RCC 7860 (cell line): ENCODE data around the gene STAC3.

ENCODE experiments used
- DNase-seq: peaks from one replicate; pipeline ENCODE4 v3.0.0-alpha.2; 2015; ENCODE audit warnings: low spot score
- FAIRE-seq: peaks from 2 replicates; lab custom pipeline; 2012; peaks lifted over from hg19 to GRCh38; lab: Jason Lieb, UNC

STAC3 gene

DNA sequence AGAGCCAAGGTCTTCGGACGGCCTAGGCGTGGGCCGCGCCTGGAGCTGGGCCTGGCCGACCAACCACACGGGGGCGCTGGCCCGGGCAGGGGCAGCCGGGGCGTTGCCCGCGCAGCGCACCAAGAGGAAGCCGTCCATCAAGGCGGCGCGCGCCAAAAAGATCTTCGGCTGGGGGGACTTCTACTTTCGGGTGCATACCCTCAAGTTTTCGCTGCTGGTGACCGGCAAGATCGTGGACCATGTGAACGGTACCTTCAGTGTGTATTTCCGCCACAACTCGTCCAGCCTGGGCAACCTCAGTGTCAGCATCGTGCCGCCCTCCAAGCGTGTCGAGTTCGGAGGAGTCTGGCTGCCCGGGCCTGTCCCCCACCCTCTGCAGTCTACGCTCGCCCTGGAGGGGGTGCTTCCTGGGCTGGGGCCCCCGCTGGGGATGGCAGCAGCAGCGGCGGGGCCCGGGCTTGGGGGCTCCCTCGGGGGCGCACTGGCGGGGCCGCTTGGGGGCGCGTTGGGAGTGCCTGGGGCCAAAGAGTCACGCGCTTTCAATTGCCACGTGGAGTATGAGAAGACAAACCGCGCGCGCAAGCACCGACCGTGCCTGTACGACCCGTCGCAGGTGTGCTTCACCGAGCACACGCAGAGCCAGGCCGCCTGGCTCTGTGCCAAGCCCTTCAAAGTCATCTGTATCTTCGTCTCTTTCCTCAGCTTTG is 25.9 kb downstream of the STAC3 start:
- FAIRE-seq (no peak), DNase-seq (no peak)

DNA sequence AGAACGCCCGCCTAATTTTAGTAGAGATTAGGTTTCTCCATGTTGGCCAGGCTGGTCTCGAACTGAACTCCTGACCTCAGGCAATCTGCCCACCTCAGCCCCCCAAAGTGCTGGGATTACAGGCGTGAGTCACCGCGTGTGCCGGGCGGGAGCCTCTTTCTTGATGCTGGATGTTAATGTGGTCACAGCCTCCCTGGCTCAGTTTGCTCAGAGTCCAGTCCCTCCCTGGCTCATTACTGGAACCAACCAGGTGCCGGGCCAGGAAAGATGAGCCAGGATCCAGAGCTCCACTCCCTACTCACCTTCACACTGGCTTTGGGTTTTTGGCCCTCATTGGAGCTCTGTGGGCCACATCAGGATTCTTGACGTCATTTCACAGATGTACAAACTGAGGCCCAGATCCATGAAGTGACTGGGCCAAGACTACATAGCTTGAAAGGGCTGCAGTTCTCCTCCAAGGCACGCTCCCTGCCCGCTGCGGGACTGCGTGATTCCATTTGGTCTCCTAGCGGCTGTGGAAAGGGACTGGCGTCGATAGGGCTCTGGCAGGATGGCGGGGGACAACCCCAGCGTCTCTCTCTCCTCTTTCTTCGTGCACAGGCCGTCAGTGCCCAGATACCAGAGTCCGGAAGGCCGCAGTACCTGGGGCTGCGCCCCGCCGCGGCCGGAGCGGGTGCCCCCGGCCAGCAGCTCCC is 26.6 kb downstream of the STAC3 start:
- no peak for FAIRE-seq

DNA sequence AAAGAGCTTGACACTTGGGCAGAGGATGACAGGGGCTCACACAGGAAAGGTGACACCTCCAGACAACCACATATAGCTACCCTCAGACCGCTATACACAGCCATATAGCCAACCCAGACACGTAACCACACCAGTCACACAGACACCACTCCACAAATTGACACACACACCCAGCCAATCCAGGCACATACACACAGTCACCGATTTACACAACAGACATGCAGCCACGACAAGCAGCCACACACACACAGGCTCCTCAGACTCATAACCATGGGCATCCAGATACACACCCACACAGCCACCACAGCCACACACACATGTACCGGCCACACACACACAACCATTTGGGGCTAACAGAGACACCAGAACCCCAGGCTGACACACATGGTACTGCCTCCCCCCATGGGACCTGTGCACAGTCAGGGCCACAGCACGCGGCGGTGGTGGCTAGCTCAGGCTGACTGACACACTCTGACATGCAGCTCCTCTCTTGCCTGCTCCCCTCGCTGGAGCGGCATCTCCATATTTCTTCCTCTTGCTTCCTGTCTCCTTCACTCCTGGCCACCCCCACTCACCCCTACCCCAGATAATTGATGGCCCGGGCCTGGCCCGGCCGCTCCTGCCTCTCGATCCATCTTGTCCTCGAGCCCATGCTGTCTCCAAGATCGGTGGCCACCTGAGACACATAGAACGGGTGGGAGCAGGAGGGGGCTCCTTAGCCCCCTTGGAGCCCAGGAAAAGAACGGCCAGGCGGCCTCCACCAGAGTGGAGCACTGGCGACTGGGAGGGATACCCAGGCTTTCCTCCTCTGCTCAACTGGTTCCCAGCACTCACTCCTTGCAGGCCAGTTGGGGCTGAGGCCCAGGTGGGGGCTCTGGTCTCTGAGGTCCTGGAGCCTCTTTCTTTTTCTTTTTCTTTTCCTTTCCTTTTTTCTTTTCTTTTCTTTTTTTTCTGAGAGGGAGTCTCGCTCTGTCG is 27.5 kb downstream of the STAC3 start:
- no peak for FAIRE-seq
- no peak for DNase-seq

More for the DNA sequence above, 26.6 kb downstream of the STAC3 start:
- DNase-seq = no peak

DNA sequence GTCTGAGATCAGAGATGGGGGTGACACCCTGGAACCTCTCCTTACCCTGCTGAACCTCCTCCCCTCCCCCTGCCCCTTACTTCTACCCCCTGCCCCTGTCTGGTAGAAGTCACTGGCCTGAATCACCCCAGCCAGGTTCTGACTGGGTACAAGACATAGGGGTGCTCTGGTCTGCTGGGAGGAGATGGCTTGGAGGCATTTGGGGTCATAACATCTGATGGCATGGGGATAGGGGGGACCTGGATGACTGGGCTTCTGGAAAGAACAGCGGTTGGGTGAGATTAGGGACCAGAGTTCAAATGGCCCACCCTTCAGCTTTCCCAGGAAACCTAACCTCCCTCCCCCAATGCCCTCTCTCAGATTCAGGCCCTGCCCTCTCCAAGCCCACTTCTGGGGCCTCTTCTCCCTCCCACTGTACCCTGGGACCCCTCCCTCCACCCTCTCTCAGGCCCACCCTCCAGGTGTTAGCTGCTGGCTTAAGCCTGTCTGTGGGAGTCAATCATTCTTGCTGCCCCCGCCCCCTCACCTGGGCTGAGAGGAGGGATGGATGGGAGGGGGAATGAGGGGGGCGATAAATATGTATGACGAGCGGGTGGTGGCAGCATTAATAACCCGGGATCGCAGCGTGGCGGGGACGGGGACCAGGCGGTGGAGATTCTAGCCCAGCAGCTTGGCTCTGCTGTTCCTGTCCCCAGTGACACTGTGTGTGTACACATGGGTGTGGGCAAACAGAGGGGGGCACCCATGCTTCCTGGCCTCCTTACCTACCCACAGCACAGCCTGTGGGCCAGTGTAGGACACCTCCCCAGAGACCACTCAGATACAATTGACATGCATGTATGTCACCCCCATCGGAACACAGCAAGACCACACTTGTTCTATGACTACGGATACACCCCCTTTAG is 28.4 kb downstream of the STAC3 start:
- DNase-seq = no peak
- FAIRE-seq = no peak

DNA sequence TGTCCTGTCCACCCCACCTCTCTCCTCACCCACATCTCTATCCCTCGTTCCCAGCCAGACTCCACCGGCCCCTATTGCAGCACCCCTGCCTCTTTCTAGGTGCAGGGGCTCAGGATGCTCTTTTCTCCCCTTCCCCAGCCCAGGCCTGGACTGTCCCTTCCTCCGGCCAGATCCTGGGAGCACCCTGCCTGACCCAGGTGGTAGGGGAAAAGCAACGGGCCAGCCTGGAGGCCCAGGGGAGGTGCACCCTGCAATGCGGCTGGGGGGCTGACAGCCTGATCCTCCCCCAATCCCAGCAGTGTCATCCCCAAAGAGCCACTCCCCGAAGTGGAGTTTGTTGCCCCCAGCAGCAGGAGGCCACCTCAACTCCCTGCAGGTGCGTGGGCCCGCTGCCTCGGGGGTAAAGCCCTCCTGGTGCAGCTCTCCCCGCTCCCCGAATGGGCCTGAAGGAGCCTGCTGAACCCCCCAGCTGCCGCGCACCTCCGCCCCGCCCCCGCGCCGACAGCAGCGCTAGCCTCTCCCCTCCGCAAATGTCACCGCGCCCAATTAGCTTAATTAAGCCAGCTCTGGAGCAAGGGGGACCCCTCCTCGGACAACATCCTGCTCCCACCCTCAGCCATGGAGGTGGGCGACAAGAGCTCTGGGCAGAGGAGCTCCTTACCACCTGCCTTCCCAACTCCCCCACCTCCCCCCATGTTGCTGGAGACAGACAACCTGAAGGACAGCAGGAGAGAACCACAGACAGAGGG is 29.6 kb downstream of the STAC3 start:
- no peak for FAIRE-seq
- no peak for DNase-seq

DNA sequence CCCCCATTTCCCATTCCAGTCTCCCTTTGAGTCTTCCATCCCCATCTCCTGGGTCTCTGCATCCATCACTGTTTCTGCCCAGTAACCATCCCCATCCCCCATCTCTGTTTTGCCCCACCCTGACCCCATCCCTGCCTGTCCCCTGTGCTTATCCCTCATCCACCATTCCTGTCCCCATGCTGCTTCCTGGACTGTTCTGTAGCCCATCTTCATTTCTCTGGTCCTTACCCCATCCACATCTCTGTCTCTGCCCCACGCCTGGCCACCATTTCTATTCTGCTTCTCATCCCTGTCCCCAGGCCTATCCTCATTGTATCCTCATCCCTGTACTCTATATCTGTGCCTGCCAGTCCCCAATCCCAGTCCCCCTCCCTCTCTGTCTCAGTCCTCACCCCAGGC is 30.2 kb downstream of the STAC3 start:
- DNase-seq = no peak
- no peak for FAIRE-seq

DNA sequence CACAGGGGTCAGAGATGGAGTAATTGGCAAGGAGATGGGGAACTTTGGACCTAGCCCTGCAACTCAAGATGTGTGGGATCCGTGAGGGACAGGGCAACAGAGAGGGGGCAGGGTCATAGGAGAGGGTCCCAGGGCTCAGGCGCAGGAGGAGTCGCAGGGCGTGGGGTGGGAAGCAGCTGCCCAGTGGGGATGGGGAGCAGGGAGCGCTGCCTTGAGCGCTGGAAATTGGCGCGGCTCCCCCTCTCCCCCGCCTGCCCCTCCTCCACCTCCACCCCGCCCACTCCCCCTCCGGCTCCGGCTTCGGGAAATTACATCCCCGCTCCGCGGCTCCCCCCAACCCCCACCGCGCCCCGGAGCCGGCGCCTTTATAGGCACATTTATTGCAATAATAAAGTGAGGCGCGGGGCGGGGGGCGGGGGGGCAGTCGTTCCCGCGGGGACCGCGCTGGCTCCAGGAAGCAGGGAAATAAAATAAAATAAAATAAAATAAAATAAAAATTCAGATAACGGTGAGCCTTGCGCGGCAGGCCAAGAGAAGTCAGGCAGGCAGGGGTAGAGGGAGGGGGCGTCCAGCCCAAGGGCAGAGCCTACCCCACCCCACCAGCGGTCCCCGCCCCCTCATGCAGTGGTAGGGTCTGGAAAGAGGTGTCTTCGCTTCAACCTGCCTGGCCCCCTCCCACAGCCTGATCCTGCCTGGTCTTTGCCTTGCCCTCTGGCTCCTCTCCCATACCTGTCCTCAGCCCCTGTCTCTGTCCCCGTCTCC is 30.8 kb downstream of the STAC3 start:
- FAIRE-seq (no peak), DNase-seq (no peak)

DNA sequence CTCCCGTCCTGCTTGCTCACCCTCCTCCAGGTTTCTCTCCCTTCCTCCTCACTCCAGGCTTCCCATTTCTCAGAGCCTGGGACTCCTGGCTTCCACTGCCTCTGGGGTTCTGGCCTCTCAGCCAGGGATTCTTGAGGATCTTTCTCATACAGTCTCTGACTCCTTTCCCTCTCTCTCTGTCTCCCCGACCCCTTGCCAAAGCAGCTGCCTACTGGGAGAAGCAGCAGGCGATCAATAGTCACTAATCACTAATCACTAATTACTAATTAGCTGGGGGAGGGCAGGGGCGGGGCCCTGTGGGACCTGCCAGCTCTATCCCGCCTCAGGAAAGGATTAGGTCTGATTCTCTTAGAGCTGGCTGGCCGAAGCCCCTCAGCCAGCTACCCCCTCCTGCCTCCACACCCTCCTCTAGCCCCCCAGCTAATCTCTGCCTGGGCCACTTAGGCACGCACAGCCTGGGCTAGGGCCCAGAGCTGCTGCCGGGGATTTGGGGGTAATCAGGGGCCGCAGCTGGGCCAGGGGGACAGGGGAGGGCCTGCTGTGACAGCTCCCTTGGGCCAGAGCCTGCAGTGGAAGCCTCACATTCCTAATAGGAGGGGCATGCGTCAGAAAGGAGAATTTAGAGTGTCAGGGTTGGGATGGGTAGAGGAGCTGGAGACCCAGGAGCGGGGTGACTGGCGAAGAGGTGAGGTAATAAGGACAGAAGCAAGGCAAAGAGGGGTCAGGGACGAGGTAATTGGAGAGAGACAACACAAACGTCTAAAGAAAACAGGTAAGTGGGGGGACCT is 31.6 kb downstream of the STAC3 start:
- FAIRE-seq = no peak

DNA sequence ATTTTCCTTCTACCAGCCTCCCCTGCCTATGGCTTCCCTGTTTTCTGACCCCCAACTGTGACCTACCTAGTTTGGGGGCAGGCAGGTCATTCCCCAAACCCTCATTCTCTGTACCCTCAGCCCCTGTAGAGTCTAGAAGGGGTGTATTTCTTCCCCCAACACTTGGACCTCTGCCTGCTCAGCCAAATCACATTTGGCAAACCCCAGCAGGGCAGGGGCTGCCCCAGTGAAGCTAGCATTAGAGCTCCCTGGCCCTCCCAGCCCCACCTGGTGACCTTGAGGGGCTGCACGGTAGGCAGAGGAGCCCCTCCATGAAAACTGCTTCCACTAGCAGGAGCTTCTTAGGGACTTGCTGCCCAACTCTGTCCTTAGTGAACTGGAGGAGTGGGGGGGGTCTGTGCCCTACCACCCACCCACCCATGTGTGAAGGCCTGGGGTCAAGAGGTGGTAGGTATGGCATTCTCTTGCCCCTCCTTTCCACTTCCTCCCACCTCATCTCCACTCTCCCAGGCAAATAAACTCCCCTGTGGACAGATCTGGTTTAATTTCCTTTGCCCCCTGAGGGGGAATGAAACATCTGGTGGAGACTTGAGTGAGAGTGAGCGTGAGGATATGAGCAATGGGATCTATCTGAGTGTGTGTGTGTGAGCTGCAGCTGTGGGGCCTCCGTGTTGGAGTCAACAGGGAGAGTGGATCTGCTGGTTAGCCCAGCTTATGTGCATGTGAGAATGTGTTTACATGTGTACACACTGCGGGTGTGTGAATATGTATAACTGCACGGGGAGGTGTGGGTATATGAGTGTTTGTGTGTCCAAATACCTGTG is 32.7 kb downstream of the STAC3 start:
- FAIRE-seq = no peak
- no peak for DNase-seq

More for the DNA sequence above, 31.6 kb downstream of the STAC3 start:
- DNase-seq = no peak

DNA sequence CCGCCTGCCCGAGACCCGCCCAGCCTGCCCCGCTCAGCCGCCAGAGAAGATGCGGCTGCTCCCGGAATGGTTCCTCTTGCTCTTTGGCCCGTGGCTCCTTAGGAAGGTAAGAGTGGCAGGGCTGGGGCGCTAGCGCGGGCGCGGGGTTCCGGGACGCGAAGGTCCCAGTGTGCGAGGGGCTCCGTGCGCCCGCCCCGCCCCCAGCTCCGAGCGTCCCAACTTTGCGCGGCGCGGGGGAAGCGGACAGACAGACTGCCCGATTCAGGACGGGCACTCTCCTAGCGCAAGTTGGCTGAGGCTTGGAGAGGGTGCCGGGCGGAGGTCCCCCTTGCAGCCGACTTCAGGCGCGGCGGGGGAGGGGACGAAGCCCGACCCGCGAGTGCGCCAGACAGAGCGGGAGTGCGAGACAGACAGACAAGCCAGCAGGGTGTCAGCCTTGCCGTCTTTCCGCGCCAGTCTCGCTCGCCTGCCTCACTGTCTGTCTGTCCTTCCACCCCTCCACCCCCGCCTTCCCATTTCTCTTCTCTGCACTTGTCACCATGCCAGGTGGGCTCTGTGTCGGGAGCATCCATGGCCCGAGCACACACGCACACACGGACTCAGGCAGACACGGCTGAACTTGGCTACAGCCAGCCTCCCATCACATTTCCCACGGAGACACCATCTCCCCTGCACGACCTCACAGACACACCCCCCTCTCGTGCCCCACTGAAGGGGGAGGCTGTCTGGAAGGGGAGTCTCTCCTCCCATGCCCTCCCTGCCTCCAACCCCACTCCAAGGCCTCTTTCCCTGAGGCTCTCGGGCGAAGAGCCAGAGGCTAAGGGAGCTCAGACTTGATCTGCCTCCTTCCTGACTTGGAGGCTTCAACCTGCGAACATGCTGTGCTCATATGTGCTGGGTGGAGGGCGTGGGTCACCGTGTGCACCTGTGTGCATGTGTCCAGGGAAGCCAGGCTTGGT is 33.8 kb downstream of the STAC3 start:
- FAIRE-seq = no peak
- DNase-seq = no peak

DNA sequence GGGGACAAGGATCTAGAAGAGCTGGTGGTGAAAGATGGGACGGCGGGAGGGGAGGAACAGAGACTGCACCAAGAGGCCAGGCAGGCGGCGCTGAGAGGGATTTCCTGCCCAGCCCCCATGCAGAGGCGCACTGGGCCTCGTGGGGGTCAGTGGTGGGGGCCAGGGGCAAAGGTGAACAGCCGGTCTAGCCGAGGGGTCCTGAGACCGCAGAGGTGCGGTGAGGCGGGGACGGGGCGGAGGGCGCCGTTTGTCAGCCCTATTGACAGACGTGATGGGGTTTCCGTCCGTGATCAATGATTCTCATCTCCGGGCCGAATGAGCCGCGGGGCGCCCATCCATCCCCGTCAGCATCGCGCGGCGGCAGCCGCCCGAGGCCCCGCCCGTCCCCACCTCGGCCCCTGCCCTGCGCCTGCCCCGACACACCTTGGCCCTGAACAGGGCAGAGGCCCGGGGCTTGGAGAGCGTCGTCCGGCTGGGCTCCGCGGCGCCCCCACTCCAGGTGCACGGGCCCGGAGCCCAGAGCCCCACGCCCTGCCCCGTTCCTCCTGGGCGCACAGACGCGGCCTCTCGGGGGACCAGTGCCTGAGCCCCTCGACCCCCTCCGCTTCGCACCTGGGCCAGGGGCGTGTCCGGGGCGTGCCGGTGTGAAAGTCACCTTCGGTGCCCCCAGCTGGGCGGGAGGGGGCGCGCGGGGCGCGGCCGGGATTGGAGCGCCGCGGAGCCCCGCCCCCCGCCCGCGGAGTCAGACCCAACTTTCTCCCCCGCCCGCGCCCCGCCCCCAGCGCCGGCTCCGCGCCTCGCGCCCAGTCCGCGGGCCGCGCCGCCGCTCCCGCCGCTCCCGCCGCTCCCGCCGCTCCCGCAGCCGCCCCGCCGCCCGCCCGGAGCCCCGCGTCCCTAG is 34.7 kb downstream of the STAC3 start, which contains the start of gene NXPH4:
NXPH4 (plus strand) TSS at position 781 of the 898 bp plus-strand sequence. CDS start 176 bp downstream, outside the sequence.
- DNase-seq (no peak), FAIRE-seq (no peak)

DNA sequence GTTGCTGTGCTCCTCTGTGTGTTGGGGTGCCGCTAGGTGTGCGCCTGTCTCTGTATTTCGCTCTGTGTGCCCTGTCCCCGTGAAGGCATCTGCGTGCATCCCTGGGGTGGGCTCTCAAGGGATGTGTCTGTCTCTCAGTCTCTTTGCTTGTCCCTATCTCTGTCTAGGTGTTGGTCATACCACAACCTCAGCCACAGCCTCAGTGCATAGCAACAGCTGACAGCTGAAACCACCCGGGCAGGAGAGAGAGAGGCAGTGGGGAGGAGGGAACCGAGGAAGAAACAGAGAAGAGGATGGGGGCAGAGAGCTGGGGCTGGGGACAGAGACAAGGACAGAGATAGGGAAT is 35.3 kb downstream of the STAC3 start:
- no peak for FAIRE-seq
- no peak for DNase-seq

DNA sequence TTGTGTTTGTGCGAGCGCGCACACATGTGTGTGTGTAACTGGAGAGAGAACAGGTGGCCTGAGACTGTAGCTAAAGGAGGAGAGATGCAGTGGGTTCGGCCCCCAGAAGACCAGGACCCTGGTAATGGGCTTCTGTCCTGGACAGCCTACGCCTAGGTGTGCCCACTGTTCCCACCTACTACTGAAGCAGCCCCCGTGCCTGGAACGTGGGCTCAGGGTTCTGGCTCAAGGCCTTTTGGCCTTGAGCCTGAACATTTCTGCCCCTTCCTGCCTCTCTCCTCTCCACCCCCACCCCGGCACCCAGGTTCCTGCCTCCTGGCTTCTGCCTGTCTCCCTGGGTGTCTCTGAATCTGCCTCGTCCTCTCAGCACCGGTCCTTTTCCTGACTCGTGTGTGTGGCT is 35.9 kb downstream of the STAC3 start:
- FAIRE-seq (no peak), DNase-seq (no peak)

DNA sequence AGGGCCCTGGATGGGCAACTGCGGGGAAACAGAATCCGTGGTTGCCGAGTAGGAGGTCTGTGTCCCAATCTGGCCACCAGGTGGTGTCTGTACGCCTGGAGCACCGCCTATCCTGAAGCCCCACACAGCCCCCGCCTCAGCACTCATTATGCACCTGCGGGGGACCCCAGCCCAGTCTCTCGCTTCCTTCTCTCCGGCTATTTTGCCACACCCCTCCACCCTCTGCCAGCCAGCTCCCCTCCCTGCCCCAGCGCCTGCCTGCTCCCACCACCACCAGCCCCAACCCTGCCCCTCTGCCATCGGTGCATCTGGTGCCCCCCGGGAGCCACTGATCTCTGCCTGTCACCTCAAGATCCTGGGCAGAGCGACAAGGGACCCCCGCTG is 36.6 kb downstream of the STAC3 start:
- peak; percentile 31 for DNase-seq
- no peak for FAIRE-seq

DNA sequence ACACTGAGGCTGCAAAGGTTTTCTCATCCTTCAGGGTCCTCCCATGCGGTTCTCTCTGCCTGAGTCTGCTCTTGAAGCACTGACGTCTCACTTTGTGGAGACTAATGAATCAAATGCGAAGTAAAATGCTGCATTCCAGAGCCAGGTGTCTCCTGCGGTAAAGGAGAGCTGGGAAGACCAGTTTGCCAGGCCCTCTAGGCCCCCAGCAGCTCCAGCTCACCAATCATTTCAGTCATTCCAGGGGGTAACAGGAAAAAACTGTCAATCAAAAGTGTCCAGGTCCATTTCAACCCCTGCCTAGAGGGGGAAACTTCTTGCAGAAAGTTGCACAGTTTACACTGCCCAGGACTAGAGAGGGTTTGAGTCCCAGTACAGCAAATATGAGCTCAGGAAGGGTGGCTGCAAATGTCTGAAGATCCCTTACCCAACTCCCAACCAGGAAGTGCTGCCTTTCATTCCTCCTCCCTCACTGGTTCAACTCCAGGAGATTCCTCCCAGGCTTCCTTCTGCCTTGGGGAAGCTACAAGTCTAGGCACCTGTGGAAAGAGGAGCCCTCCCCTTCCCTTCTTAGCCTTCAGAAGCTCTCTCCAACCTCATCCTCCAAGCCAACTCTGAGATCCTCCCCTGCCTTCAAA is 37.1 kb downstream of the STAC3 start:
- FAIRE-seq (no peak), DNase-seq (no peak)
